NB4 (cell line): ENCODE measurements around the gene IQCE.

Experiments used
- DNase-seq: peaks from one replicate; pipeline ENCODE4 v3.0.0; 2010; ENCODE audit warnings: low read depth
- H3K4me3 ChIP-seq: one replicate; pipeline ENCODE4 v1.5.1; 2011; ENCODE audit warnings: mild to moderate bottlenecking, low read depth, low read length, moderate library complexity
- MYC ChIP-seq: IDR thresholded peaks from 2 replicates; pipeline ENCODE4 v1.6.1; 2011; ENCODE audit warnings: low read depth, low read length
- POLR2A ChIP-seq: IDR thresholded peaks from 2 replicates; pipeline ENCODE4 v1.6.1; 2011; ENCODE audit warnings: mild to moderate bottlenecking; ENCODE audit not compliant: insufficient read length; ENCODE audit errors: extremely low read depth
- TF ChIP-seq, protein P1 (sequence below): IDR thresholded peaks from 2 replicates; pipeline ENCODE4 v1.6.1; 2011; ENCODE audit warnings: low read depth, low read length
- TF ChIP-seq, protein P2 (sequence below): IDR thresholded peaks from one replicate; pipeline ENCODE4 v1.5.1; 2012; ENCODE audit warnings: low read depth, low read length

IQCE gene, protein sequence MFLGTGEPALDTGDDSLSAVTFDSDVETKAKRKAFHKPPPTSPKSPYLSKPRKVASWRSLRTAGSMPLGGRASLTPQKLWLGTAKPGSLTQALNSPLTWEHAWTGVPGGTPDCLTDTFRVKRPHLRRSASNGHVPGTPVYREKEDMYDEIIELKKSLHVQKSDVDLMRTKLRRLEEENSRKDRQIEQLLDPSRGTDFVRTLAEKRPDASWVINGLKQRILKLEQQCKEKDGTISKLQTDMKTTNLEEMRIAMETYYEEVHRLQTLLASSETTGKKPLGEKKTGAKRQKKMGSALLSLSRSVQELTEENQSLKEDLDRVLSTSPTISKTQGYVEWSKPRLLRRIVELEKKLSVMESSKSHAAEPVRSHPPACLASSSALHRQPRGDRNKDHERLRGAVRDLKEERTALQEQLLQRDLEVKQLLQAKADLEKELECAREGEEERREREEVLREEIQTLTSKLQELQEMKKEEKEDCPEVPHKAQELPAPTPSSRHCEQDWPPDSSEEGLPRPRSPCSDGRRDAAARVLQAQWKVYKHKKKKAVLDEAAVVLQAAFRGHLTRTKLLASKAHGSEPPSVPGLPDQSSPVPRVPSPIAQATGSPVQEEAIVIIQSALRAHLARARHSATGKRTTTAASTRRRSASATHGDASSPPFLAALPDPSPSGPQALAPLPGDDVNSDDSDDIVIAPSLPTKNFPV

DNA sequence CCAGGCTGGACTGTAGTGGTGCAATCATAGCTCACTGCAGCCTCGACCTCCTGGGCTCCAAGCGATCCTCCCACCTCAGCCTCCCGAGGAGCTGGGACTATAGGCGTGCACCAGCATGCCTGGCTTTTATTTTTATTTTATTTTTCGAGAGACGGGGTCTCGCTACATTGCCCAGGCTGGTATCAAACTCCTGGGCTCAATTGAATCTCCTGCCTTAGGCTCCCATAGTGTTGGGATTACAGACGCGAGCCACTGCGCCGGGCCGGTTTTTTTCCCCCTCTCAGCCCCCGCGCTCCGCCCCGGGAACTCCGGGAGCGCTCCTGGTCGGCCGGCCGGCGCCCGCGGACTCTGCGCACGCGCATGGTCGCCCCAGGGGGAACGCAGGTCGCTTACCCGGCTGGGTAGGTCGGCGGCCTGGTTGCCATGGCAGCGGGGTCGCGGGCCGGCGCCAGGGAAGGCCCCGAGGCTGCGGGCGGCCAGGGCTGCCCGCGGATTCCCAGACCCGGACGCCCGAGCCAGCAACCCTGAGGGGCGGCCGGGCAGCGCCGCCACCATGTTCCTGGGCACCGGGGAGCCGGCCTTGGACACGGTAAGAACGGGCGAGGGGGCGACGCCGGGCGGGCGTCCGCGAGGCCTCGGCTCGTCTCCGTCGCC, at the start of gene IQCE:
IQCE (plus strand) TSS at position 351 of the 654 bp plus-strand sequence; CDS start at position 554, 203 bp downstream.
- peak; percentile 96 for DNase-seq
- TF ChIP-seq MYC (peak; percentile 40; the same call in 1 of the 2 replicates), POLR2A (no peak)
- TF ChIP-seq, protein P1, sequence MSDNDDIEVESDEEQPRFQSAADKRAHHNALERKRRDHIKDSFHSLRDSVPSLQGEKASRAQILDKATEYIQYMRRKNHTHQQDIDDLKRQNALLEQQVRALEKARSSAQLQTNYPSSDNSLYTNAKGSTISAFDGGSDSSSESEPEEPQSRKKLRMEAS = peak; percentile 3; the same call in 1 of the 2 replicates
- H3K4me3 ChIP-seq = peak within 1 kb of the TSS; percentile 66

DNA sequence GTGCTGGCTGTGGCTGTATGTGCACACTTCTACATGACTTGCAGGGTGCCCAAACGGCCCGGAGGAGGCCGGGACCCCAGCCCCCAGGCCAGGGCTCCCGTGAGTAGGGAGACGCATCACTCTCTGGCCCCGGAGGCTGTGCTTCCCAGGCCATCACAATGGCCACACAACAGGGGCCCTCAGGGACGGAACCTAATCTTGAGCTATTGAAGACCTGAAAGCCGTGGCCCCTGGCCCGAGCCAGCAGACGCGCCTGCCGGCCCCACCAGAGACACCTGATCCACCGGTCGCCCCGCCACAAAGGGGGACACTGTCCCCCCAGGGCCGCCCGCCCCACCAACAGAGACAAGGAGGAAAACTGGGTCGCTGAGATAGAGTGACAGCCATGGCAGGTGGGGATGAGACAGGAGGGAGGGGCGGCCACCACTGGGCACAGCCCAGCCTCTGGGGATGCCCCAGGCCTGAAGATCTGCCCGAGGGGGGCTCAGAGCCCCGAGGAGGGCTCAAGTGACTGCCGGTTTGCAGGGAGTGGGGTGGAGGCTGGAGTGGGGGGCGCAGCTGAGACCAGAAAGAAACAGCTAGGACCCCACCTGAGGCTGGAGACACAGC, 49.4 kb upstream of the IQCE start:
- no peak for DNase-seq
- TF ChIP-seq MYC (no peak), POLR2A (no peak)
- TF ChIP-seq, protein P1 = no peak
- TF ChIP-seq, protein P2, sequence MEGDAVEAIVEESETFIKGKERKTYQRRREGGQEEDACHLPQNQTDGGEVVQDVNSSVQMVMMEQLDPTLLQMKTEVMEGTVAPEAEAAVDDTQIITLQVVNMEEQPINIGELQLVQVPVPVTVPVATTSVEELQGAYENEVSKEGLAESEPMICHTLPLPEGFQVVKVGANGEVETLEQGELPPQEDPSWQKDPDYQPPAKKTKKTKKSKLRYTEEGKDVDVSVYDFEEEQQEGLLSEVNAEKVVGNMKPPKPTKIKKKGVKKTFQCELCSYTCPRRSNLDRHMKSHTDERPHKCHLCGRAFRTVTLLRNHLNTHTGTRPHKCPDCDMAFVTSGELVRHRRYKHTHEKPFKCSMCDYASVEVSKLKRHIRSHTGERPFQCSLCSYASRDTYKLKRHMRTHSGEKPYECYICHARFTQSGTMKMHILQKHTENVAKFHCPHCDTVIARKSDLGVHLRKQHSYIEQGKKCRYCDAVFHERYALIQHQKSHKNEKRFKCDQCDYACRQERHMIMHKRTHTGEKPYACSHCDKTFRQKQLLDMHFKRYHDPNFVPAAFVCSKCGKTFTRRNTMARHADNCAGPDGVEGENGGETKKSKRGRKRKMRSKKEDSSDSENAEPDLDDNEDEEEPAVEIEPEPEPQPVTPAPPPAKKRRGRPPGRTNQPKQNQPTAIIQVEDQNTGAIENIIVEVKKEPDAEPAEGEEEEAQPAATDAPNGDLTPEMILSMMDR = no peak
- H3K4me3 ChIP-seq = no peak overlapping the region

GRCh38 chr7:2510130-2510776, 48.5 kb upstream of the IQCE start:
- no peak for TF ChIP-seq POLR2A
- TF ChIP-seq, protein P2 = no peak
- no peak for TF ChIP-seq MYC
- TF ChIP-seq, protein P1 = no peak
- no peak overlapping the region for H3K4me3 ChIP-seq
- DNase-seq = no peak

DNA sequence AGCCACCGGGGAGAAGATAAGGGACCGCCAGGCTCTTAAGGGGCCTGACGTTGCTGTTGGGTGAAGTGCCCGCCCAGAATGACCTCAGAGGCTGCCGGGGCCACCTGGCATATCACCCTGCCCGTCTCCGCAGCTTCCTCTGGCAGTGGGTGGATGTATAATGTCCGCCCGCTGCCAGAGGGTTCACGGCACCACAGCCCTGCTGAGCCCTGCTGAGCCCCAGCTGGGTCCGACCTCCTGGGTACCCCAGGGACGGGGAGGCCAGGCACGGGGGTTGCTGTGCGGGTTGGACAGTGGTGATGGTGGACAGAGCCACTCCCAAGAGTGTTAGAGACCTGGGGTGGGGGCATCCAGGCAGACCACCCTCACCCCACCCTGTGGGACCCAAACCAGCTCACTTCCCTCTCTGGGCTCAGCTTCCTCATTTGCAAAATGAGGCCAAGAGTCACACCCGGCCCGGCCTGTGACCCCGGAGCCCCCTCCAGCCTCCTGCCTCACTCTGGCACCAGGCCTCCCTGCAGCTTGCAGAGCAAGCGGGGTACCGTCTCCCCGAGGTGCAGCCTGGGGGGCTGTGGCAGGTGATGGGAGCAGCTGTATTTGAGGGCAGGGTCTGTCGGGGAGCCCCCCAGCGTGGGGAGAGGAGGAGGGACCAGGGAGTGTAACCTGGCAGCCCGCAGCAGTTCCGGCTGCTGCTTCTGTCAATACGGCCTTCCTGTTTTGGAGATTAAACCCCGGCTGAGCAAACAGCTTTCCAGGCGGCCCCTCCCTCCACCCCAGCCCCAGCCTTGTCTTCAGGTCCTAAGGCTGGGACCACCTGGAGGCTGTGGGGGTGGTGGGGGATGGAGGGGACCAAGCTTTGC, 47.6 kb upstream of the IQCE start:
- DNase-seq = peak; percentile 86
- H3K4me3 ChIP-seq = no peak overlapping the region
- TF ChIP-seq, protein P1 = peak; percentile 41
- TF ChIP-seq POLR2A (no peak), MYC (peak; percentile 42)
- TF ChIP-seq, protein P2 = no peak

DNA sequence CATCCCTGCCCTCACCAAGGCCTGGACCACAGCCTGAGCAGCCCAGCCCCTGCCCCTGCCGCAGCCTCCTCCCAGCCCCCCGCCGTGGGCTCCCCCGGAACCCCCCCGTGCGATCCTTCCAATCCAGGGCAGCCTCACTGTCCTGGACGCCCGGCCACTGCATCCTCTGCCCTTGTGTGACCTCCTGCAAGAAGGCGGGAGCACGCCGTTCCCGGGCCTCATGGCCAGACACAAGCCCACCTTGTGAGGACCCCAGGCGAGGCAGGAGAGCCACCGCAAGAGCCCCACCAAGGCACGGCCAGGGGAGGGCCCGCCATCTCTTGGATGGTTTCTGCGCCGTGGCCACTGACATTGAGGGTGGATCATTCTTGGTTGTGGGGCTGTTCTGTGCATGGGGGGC, 47.0 kb upstream of the IQCE start:
- TF ChIP-seq MYC (no peak), POLR2A (no peak)
- TF ChIP-seq, protein P1 = no peak
- TF ChIP-seq, protein P2 = no peak
- no peak overlapping the region for H3K4me3 ChIP-seq
- DNase-seq = no peak
